SK-N-SH treated with all-trans-retinoic acid at 6 μM for 48 hours (cell line): ENCODE measurements around the gene ASNSD1.

Source experiments
- ARNTL ChIP-seq: fragments of 450-650 bp; formaldehyde crosslinking; IDR thresholded peaks from 2 replicates; pipeline ENCODE4 v1.5.0; 2020; ENCODE audit warnings: low read depth, mild to moderate bottlenecking, moderate library complexity, borderline replicate concordance
- BACH2 ChIP-seq: fragments of 250-450 bp; sonication (Bioruptor Pico); IDR thresholded peaks from 2 replicates; pipeline ENCODE4 v1.9.0; 2021; ENCODE audit warnings: mild to moderate bottlenecking, borderline replicate concordance
- ISL1 ChIP-seq: fragments of 250-450 bp; sonication (Bioruptor Pico); IDR thresholded peaks from 2 replicates; pipeline ENCODE4 v2.1.2; 2022; ENCODE audit warnings: mild to moderate bottlenecking, moderate library complexity
- OSR1 ChIP-seq: fragments of 250-450 bp; sonication (Bioruptor Pico); IDR thresholded peaks from 2 replicates; pipeline ENCODE4 v1.8.0; 2022; ENCODE audit warnings: moderate library complexity, mild to moderate bottlenecking, inconsistent platforms
- SNAI2 ChIP-seq: fragments of 250-450 bp; sonication (Bioruptor Pico); IDR thresholded peaks from 2 replicates; pipeline ENCODE4 v1.5.0; 2020; ENCODE audit warnings: mild to moderate bottlenecking, moderate library complexity
- TOX ChIP-seq: fragments of 250-450 bp; sonication (Bioruptor Pico); IDR thresholded peaks from 2 replicates; pipeline ENCODE4 v1.8.0; 2021; ENCODE audit warnings: mild to moderate bottlenecking, moderate library complexity, borderline replicate concordance
- ZFP3 ChIP-seq: fragments of 250-450 bp; sonication (Bioruptor Pico); IDR thresholded peaks from 2 replicates; pipeline ENCODE4 v1.5.0; 2020; ENCODE audit warnings: mild to moderate bottlenecking, moderate library complexity
- ZNF565 ChIP-seq: fragments of 450-650 bp; formaldehyde crosslinking; conservative IDR thresholded peaks from 2 replicates; pipeline ENCODE4 v1.5.0; 2020; ENCODE audit warnings: low read depth, mild to moderate bottlenecking, moderate library complexity
- TF ChIP-seq, protein P1 (sequence below): fragments of 250-450 bp; sonication (Bioruptor Pico); IDR thresholded peaks from 2 replicates; pipeline ENCODE4 v1.8.0; 2020; ENCODE audit warnings: mild to moderate bottlenecking, moderate library complexity, borderline replicate concordance
- TF ChIP-seq, protein P2 (sequence below): fragments of 250-450 bp; sonication (Bioruptor Pico); IDR thresholded peaks from 2 replicates; pipeline ENCODE4 v1.5.1; 2020; ENCODE audit warnings: low read depth, mild to moderate bottlenecking, moderate library complexity

DNA sequence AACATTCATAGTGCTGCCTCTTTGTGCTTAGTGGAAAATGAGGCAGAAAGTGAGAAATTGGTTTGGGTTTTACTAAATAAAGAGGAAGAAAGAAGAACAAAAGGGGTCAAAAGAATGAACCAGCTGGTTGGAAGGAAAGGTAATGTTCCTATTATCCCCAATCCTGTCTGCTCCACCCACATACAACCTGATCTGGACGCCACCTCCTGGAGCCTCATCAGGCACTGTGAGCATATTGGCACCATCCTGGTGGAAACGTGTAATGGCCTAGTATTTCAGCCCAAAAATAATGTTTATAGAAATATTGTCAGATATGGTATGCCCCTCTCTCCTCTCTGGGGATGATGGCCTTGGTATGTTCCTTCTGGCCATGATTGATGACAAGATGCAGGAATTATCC lies 35.6 kb upstream of the ASNSD1 start:
- TF ChIP-seq TOX (CRISPR knock-in tag) (no peak), ZFP3 (no peak), ARNTL (no peak), ISL1 (CRISPR knock-in tag) (no peak), BACH2 (CRISPR knock-in tag) (no peak), SNAI2 (CRISPR knock-in tag) (no peak), OSR1 (CRISPR knock-in tag) (no peak), ZNF565 (no peak)
- TF ChIP-seq, protein P1, sequence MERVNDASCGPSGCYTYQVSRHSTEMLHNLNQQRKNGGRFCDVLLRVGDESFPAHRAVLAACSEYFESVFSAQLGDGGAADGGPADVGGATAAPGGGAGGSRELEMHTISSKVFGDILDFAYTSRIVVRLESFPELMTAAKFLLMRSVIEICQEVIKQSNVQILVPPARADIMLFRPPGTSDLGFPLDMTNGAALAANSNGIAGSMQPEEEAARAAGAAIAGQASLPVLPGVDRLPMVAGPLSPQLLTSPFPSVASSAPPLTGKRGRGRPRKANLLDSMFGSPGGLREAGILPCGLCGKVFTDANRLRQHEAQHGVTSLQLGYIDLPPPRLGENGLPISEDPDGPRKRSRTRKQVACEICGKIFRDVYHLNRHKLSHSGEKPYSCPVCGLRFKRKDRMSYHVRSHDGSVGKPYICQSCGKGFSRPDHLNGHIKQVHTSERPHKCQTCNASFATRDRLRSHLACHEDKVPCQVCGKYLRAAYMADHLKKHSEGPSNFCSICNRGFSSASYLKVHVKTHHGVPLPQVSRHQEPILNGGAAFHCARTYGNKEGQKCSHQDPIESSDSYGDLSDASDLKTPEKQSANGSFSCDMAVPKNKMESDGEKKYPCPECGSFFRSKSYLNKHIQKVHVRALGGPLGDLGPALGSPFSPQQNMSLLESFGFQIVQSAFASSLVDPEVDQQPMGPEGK (CRISPR knock-in tag) = no peak
- TF ChIP-seq, protein P2, sequence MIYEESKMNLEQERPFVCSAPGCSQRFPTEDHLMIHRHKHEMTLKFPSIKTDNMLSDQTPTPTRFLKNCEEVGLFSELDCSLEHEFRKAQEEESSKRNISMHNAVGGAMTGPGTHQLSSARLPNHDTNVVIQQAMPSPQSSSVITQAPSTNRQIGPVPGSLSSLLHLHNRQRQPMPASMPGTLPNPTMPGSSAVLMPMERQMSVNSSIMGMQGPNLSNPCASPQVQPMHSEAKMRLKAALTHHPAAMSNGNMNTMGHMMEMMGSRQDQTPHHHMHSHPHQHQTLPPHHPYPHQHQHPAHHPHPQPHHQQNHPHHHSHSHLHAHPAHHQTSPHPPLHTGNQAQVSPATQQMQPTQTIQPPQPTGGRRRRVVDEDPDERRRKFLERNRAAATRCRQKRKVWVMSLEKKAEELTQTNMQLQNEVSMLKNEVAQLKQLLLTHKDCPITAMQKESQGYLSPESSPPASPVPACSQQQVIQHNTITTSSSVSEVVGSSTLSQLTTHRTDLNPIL (CRISPR knock-in tag) = no peak
